HepG2 (cell line): ENCODE results near the gene AKR1E2. TPM values are rescaled to one million over a fixed set of nuclear protein-coding genes. Genes with fewer than 3 reads are reported as not detected.

ENCODE experiments used
- ATAC-seq: fragments of 200-7000 bp; cut with Tn5 transposase; 3 replicates; pipeline ENCODE4 v1.9.1; 2020; ENCODE audit warnings: mild to moderate bottlenecking, moderate library complexity
- BruUV-seq: library from RNA; stranded (reverse); fragments of 400-500 nt; replicated peaks from 2 replicates; lab custom pipeline; 2021; lab: Mats Ljungman, UMichigan
- CTCF ChIA-PET: fragments of 300-600 bp; formaldehyde crosslinking; extraction: SDS; loops from one replicate; lab custom pipeline; 2021; ENCODE audit warnings: low total read pairs, inconsistent platforms, low intra/inter-chr PET ratio; lab: Yijun Ruan, JAX
- POLR2A ChIA-PET: fragments of 350-600 bp; sonication (Branson Sonifier 250); formaldehyde crosslinking; loops from one replicate; lab custom pipeline; 2020; ENCODE audit warnings: antibody characterized with exemption, inconsistent platforms; lab: Yijun Ruan, JAX
- DNase-seq: peaks from one replicate; pipeline ENCODE4 v3.0.0-alpha.2; 2015; ENCODE audit warnings: low spot score
- FAIRE-seq: peaks from 3 replicates; lab custom pipeline; 2011; peaks lifted over from hg19 to GRCh38; lab: Jason Lieb, UNC
- H2AFZ ChIP-seq: one replicate; pipeline ENCODE4 v1.6.1; 2011; ENCODE audit warnings: low read length, inconsistent platforms
- H3K27ac ChIP-seq: fragments of 300-600 bp; 3 replicates; pipeline ENCODE4 v1.8.0; 2011; ENCODE audit warnings: mixed run types, mild to moderate bottlenecking, mixed read lengths, low read length, inconsistent platforms; ENCODE audit not compliant: insufficient read depth; ENCODE audit errors: extremely low read length
- H3K27me3 ChIP-seq, 2 experiments: fragments of 200-600 bp in 1 of 2; 2 replicates in 1 of 2; 3 replicates in 1 of 2; pipeline versions ENCODE4 v1.6.0 to v1.8.0; 2011; ENCODE audit warnings: low read length in 2 of 2, mild to moderate bottlenecking in 2 of 2, moderate library complexity in 2 of 2, inconsistent platforms in 1 of 2; ENCODE audit not compliant: insufficient read depth in 2 of 2, control insufficient read depth in 1 of 2
- H3K36me3 ChIP-seq, 2 experiments: fragments of 200-600 bp in 1 of 2; replicated peaks in 1 of 2; 2 replicates in 1 of 2; 3 replicates in 1 of 2; pipeline versions ENCODE4 v1.5.1 to v1.8.0; 2011; ENCODE audit warnings: low read length in 2 of 2, inconsistent platforms in 1 of 2; ENCODE audit not compliant: insufficient read depth in 2 of 2, control insufficient read depth in 1 of 2
- H3K4me1 ChIP-seq: 2 replicates; pipeline ENCODE4 v1.5.1; 2012; ENCODE audit warnings: low read length, inconsistent platforms; ENCODE audit not compliant: insufficient read depth
- H3K4me2 ChIP-seq: 2 replicates; pipeline ENCODE4 v1.6.0; 2011; ENCODE audit warnings: low read depth, low read length, inconsistent platforms
- H3K4me3 ChIP-seq, 3 experiments: fragments of 200-600 bp in 1 of 3; sonication (generic), shearing (Covaris generic) in 1 of 3; replicated peaks in 1 of 3; 2 replicates each; pipeline ENCODE4 v1.5.1; 2011 to 2016; ENCODE audit warnings: low read length in 3 of 3, inconsistent platforms in 2 of 3, low read depth in 2 of 3, mild to moderate bottlenecking in 2 of 3, control low read depth in 1 of 3, mixed read lengths in 1 of 3; ENCODE audit not compliant: insufficient read depth in 1 of 3
- H3K79me2 ChIP-seq: one replicate; pipeline ENCODE4 v1.6.1; 2011; ENCODE audit warnings: low read length, inconsistent platforms; ENCODE audit not compliant: insufficient read depth
- H3K9ac ChIP-seq: 2 replicates; pipeline ENCODE4 v1.6.0; 2011; ENCODE audit warnings: mild to moderate bottlenecking, low read depth, low read length, inconsistent platforms; ENCODE audit not compliant: insufficient read depth
- H3K9me3 ChIP-seq: 2 replicates; pipeline ENCODE4 v1.5.1; 2012; ENCODE audit warnings: mild to moderate bottlenecking, low read length
- H4K20me1 ChIP-seq: 2 replicates; pipeline ENCODE4 v1.6.0; 2011; ENCODE audit warnings: inconsistent platforms, mild to moderate bottlenecking, low read length, moderate library complexity; ENCODE audit not compliant: insufficient read depth
- ELK4 ChIP-seq: sonication (generic); formaldehyde crosslinking; IDR thresholded peaks from 2 replicates; pipeline ENCODE4 v1.9.0; 2021; ENCODE audit warnings: missing genetic modification reagents, borderline replicate concordance
- KLF6 ChIP-seq: IDR thresholded peaks from 2 replicates; pipeline ENCODE4 v1.8.0; 2016; ENCODE audit warnings: missing biosample characterization, missing genetic modification reagents
- MXI1 ChIP-seq: IDR thresholded peaks from 3 replicates; pipeline ENCODE4 v1.6.1; 2012; ENCODE audit warnings: low read depth, low read length, inconsistent platforms, borderline replicate concordance
- NFE2L2 ChIP-seq: fragments of 150-350 bp; IDR thresholded peaks from 2 replicates; pipeline ENCODE4 v1.6.1; 2014; ENCODE audit warnings: low read length
- PHB2 ChIP-seq: fragments of 450-650 bp; IDR thresholded peaks from 2 replicates; pipeline ENCODE4 v1.6.1; 2018; ENCODE audit not compliant: partially characterized antibody
- RARA ChIP-seq: IDR thresholded peaks from 2 replicates; pipeline ENCODE4 v1.6.1; 2016; ENCODE audit warnings: missing genetic modification reagents, missing compliant biosample characterization
- RORA ChIP-seq: sonication (generic); formaldehyde crosslinking; IDR thresholded peaks from 2 replicates; pipeline ENCODE4 v1.5.0; 2020; ENCODE audit warnings: mild to moderate bottlenecking, missing genetic modification reagents, moderate library complexity
- SP5 ChIP-seq: IDR thresholded peaks from 2 replicates; pipeline ENCODE4 v1.6.1; 2016; ENCODE audit warnings: low read depth, borderline replicate concordance
- ZBTB33 ChIP-seq: sonication (generic); formaldehyde crosslinking; IDR thresholded peaks from 2 replicates; pipeline ENCODE4 v1.4.0; 2020; ENCODE audit warnings: missing genetic modification reagents
- ZFP1 ChIP-seq: IDR thresholded peaks from 2 replicates; pipeline ENCODE4 v1.6.1; 2016
- ZFP36L1 ChIP-seq: sonication (generic); formaldehyde crosslinking; IDR thresholded peaks from 2 replicates; pipeline ENCODE4 v1.8.0; 2022; ENCODE audit warnings: mild to moderate bottlenecking, missing genetic modification reagents, moderate library complexity
- ZNF510 ChIP-seq: sonication (generic); formaldehyde crosslinking; IDR thresholded peaks from 2 replicates; pipeline ENCODE4 v1.4.0; 2020; ENCODE audit warnings: low read depth, mild to moderate bottlenecking, missing genetic modification reagents
- ZNF598 ChIP-seq: sonication (generic); formaldehyde crosslinking; IDR thresholded peaks from 2 replicates; pipeline ENCODE4 v1.5.1; 2020; ENCODE audit warnings: mild to moderate bottlenecking, missing genetic modification reagents, borderline replicate concordance
- WGBS: methylation state at CpG from one replicate; pipeline ENCODE4 v1.1.6; 2017; ENCODE audit warnings: low lambda C conversion rate; 5-methylcytosine and 5-hydroxymethylcytosine counted together
- in situ Hi-C: cut with HindIII; loops from 2 replicates; pipeline ENCODE4 v1.10.0; 2017; ENCODE audit warnings: low pct_unique_long_range_greater_than_20kb; ENCODE audit not compliant: extremely low pct_ligation_motif_present
- intact Hi-C: fragments of 100-400 bp; cut with micrococcal nuclease; formaldehyde crosslinking; loops from one replicate; pipeline ENCODE4 v1.10.0; 2022; ENCODE audit not compliant: unreplicated experiment
- polyA plus RNA-seq, 8 experiments: library from polyadenylated mRNA; depleted of rRNA in 3 of 8; stranded (reverse) in 7 of 8; unstranded in 1 of 8; fragments of >200 nt; fragmentation: Illumina TruSeq in 4 of 8; extraction: Trizol in 4 of 8; gene quantifications; 2 replicates each; pipeline versions ENCODE4 v1.2.1 to v1.2.3, GENCODE V29; 2011 to 2016; ENCODE audit warnings: low read depth in 4 of 8, missing spikeins in 1 of 8, mixed read lengths in 1 of 8; ENCODE audit not compliant: insufficient read depth in 1 of 8
- total RNA-seq, 5 experiments: library from RNA; depleted of rRNA; stranded (reverse); fragments of >200 nt; fragmentation: Illumina TruSeq; extraction: Trizol; gene quantifications; 2 replicates each; pipeline ENCODE4 v1.2.3, GENCODE V29; 2016; ENCODE audit warnings: low read depth in 1 of 5

Gene AKR1E2
- total and polyA plus RNA-seq, 2 of the 13 experiments (the other 11 are each of a cell fraction or from before 2014, with no cell fraction given) = not detected

GRCh38 chr10:4810092-4810491 is 15.9 kb upstream of the AKR1E2 start:
- 56% methylated on average over 9 of the region's 9 CpGs for WGBS
- intact Hi-C loops (no loop called here), in situ Hi-C loops (loop anchor here (25.0 kb wide), 1 partner anchor 802 kb away; no protein-coding TSS in a partner anchor)
- Histone ChIP-seq H3K4me2 (peak overlapping the region; percentile 18; the same call in 1 of the 2 replicates), H3K79me2 (no peaks in the 10 kb centered on the region), H3K27me3 (peaks cover 0 to 6% of the 10 kb centered on the region in 2 experiments; a peak in 1 of 5 replicates), H4K20me1 (no peaks in the 10 kb centered on the region), H3K4me1 (peaks cover 33% of the 10 kb centered on the region), H3K27ac (no peak overlapping the region), H3K9ac (no peak overlapping the region), H3K4me3 (no peak overlapping the region), H3K36me3 (no peaks in the 10 kb centered on the region), H3K9me3 (no peaks in the 10 kb centered on the region), H2AFZ (no peak overlapping the region)
- POLR2A ChIA-PET = no interaction called here
- BruUV-seq = no TSS peak
- DNase-seq (no peak), ATAC-seq (no peak), FAIRE-seq (no peak)
- CTCF ChIA-PET = no interaction called here
- TF ChIP-seq KLF6 (CRISPR knock-in tag) (no peak), SP5 (CRISPR knock-in tag) (no peak), ELK4 (CRISPR knock-in tag) (no peak), NFE2L2 (no peak), ZBTB33 (CRISPR knock-in tag) (no peak), PHB2 (no peak), RORA (no peak), ZFP1 (no peak), ZFP36L1 (CRISPR knock-in tag) (no peak), MXI1 (no peak), ZNF598 (no peak), RARA (CRISPR knock-in tag) (no peak), ZNF510 (CRISPR knock-in tag) (no peak)
